NB4 (cell line): ENCODE results near the gene AP4E1.
A peak's percentile ranks its signal among the peaks of the same experiment; 100 is the strongest.

ENCODE experiments used
- CTCF ChIP-seq: IDR thresholded peaks from one replicate; pipeline ENCODE4 v1.5.1; 2012; ENCODE audit warnings: low read depth, low read length
- POLR2A ChIP-seq: IDR thresholded peaks from 2 replicates; pipeline ENCODE4 v1.6.1; 2011; ENCODE audit warnings: mild to moderate bottlenecking; ENCODE audit not compliant: insufficient read length; ENCODE audit errors: extremely low read depth

- peak; percentile 73 for TF ChIP-seq CTCF
- TF ChIP-seq POLR2A, result peak; percentile 59
Measured at GRCh38 chr15:50908209-50909009, at the start of gene AP4E1.
